ENCODE data around the gene DBF4B.

GRCh38 chr17:44687756-44688155, 20.7 kb upstream of the DBF4B start:
- TF ChIP-seq, protein P1, sequence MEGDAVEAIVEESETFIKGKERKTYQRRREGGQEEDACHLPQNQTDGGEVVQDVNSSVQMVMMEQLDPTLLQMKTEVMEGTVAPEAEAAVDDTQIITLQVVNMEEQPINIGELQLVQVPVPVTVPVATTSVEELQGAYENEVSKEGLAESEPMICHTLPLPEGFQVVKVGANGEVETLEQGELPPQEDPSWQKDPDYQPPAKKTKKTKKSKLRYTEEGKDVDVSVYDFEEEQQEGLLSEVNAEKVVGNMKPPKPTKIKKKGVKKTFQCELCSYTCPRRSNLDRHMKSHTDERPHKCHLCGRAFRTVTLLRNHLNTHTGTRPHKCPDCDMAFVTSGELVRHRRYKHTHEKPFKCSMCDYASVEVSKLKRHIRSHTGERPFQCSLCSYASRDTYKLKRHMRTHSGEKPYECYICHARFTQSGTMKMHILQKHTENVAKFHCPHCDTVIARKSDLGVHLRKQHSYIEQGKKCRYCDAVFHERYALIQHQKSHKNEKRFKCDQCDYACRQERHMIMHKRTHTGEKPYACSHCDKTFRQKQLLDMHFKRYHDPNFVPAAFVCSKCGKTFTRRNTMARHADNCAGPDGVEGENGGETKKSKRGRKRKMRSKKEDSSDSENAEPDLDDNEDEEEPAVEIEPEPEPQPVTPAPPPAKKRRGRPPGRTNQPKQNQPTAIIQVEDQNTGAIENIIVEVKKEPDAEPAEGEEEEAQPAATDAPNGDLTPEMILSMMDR (conservative IDR thresholded peaks at IDR 0.05; ENCODE audit: low read depth, low read length) = no peak
- no peak for TF ChIP-seq EZH2 (IDR thresholded peaks at IDR 0.05; ENCODE audit: borderline replicate concordance, low read depth, low read length, poor library complexity, severe bottlenecking)
